ENCODE results near the gene GALNT1.

GALNT1 gene

GRCh38 chr18:35605686-35606417, 24.3 kb downstream of the GALNT1 start:
- peak; percentile 52 for DNase-seq (ENCODE audit: low read depth)
- H3K4me3 ChIP-seq (ENCODE audit: low read depth, low read length) = no peak overlapping the region
- no peak for TF ChIP-seq MAX (IDR thresholded peaks at IDR 0.05; ENCODE audit: low read depth, low read length)
- TF ChIP-seq CTCF (IDR thresholded peaks at IDR 0.05; ENCODE audit: low read depth, low read length) = no peak
- no peak for TF ChIP-seq MYC (IDR thresholded peaks at IDR 0.05; ENCODE audit: low read depth, low read length)

GRCh38 chr18:35609236-35609635, 27.7 kb downstream of the GALNT1 start:
- H3K4me3 ChIP-seq (ENCODE audit: low read depth, low read length) = no peak overlapping the region
- no peak for DNase-seq (ENCODE audit: low read depth)
- no peak for TF ChIP-seq MAX (IDR thresholded peaks at IDR 0.05; ENCODE audit: low read depth, low read length)
- TF ChIP-seq CTCF (IDR thresholded peaks at IDR 0.05; ENCODE audit: low read depth, low read length) = no peak
- no peak for TF ChIP-seq POLR2A (IDR thresholded peaks at IDR 0.05; ENCODE audit: extremely low read depth, insufficient read length)
- no peak for TF ChIP-seq MYC (IDR thresholded peaks at IDR 0.05; ENCODE audit: low read depth, low read length)

GRCh38 chr18:35610089-35610488, 28.5 kb downstream of the GALNT1 start:
- no peak for DNase-seq (ENCODE audit: low read depth)
- TF ChIP-seq POLR2A (IDR thresholded peaks at IDR 0.05; ENCODE audit: extremely low read depth, insufficient read length) = no peak
- TF ChIP-seq MYC (IDR thresholded peaks at IDR 0.05; ENCODE audit: low read depth, low read length) = no peak
- no peak for TF ChIP-seq CTCF (IDR thresholded peaks at IDR 0.05; ENCODE audit: low read depth, low read length)
- no peak for TF ChIP-seq MAX (IDR thresholded peaks at IDR 0.05; ENCODE audit: low read depth, low read length)
- no peak overlapping the region for H3K4me3 ChIP-seq (ENCODE audit: low read depth, low read length)

- no peak for DNase-seq (ENCODE audit: low read depth)
- no peak overlapping the region for H3K4me3 ChIP-seq (ENCODE audit: low read depth, low read length)
- no peak for TF ChIP-seq MYC (IDR thresholded peaks at IDR 0.05; ENCODE audit: low read depth, low read length)
- no peak for TF ChIP-seq POLR2A (IDR thresholded peaks at IDR 0.05; ENCODE audit: extremely low read depth, insufficient read length)
- TF ChIP-seq MAX (IDR thresholded peaks at IDR 0.05; ENCODE audit: low read depth, low read length) = no peak
- TF ChIP-seq CTCF (IDR thresholded peaks at IDR 0.05; ENCODE audit: low read depth, low read length) = no peak
These were observed 29.2 kb downstream of the GALNT1 start for GRCh38 chr18:35610724-35611123.

GRCh38 chr18:35611518-35611917, 30.0 kb downstream of the GALNT1 start:
- no peak overlapping the region for H3K4me3 ChIP-seq (ENCODE audit: low read depth, low read length)
- TF ChIP-seq CTCF (IDR thresholded peaks at IDR 0.05; ENCODE audit: low read depth, low read length) (no peak), MAX (IDR thresholded peaks at IDR 0.05; ENCODE audit: low read depth, low read length) (no peak), MYC (IDR thresholded peaks at IDR 0.05; ENCODE audit: low read depth, low read length) (no peak), POLR2A (IDR thresholded peaks at IDR 0.05; ENCODE audit: extremely low read depth, insufficient read length) (no peak)
- no peak for DNase-seq (ENCODE audit: low read depth)
